IMR-90 (cell line): ENCODE results near the gene HOMER3. TPM values are rescaled to one million over a fixed set of nuclear protein-coding genes. Genes with fewer than 3 reads are reported as not detected.

Experiments used
- ATAC-seq: fragments of 200-7000 bp; cut with Tn5 transposase; 2 replicates; pipeline ENCODE4 v1.9.1; 2020; ENCODE audit warnings: low read depth, mild to moderate bottlenecking, moderate library complexity
- BruUV-seq: library from RNA; stranded (reverse); fragments of 400-500 nt; replicated peaks from 2 replicates; lab custom pipeline; 2021; lab: Mats Ljungman, UMichigan
- CTCF ChIA-PET: fragments of 300-600 bp; formaldehyde crosslinking; extraction: SDS; loops from one replicate; lab custom pipeline; 2021; ENCODE audit warnings: antibody characterized with exemption; lab: Yijun Ruan, JAX
- POLR2A ChIA-PET: fragments of 300-600 bp; sonication (Branson Sonifier 250); formaldehyde crosslinking; loops from one replicate; lab custom pipeline; 2022; ENCODE audit warnings: antibody characterized with exemption; ENCODE audit not compliant: unreplicated experiment; lab: Charles Lee
- DNase-seq: peaks from one replicate; pipeline ENCODE4 v3.0.0; 2013
- H2AFZ ChIP-seq: replicated peaks from 2 replicates; pipeline ENCODE3; 2013; ENCODE audit warnings: low read length, mild to moderate bottlenecking; ENCODE audit not compliant: poor library complexity
- H2AK5ac ChIP-seq: 2 replicates; pipeline ENCODE4 v1.6.1; 2013; ENCODE audit warnings: low read depth, low read length, inconsistent platforms
- H2AK9ac ChIP-seq: replicated peaks from 2 replicates; pipeline ENCODE3; 2013; ENCODE audit warnings: mild to moderate bottlenecking, low read depth, low read length, moderate library complexity; ENCODE audit not compliant: poor library complexity
- H2BK120ac ChIP-seq: 2 replicates; pipeline ENCODE4 v1.6.1; 2013; ENCODE audit warnings: low read depth, low read length, inconsistent platforms
- H2BK15ac ChIP-seq: 3 replicates; pipeline ENCODE4 v1.6.1; 2013; ENCODE audit warnings: low read depth, low read length, inconsistent platforms
- H2BK20ac ChIP-seq: 2 replicates; pipeline ENCODE4 v1.6.1; 2013; ENCODE audit warnings: low read depth, mild to moderate bottlenecking, inconsistent platforms, low read length, moderate library complexity
- H2BK5ac ChIP-seq: 2 replicates; pipeline ENCODE4 v1.6.1; 2013; ENCODE audit warnings: mild to moderate bottlenecking, low read depth, low read length, inconsistent platforms; ENCODE audit not compliant: poor library complexity, severe bottlenecking
- H3K14ac ChIP-seq: replicated peaks from 2 replicates; pipeline ENCODE4 v1.6.1; 2013; ENCODE audit warnings: low read depth, low read length, inconsistent platforms
- H3K18ac ChIP-seq: 2 replicates; pipeline ENCODE4 v1.6.1; 2013; ENCODE audit warnings: low read depth, low read length, control low read depth
- H3K23ac ChIP-seq: 2 replicates; pipeline ENCODE4 v1.6.1; 2013; ENCODE audit warnings: low read depth, low read length, inconsistent platforms
- H3K27ac ChIP-seq: 2 replicates; pipeline ENCODE4 v1.5.1; 2013; ENCODE audit warnings: mild to moderate bottlenecking, control low read depth, low read length; ENCODE audit not compliant: insufficient read depth
- H3K27me3 ChIP-seq: 2 replicates; pipeline ENCODE4 v1.6.1; 2013; ENCODE audit warnings: low read length; ENCODE audit not compliant: control insufficient read depth, insufficient read depth
- H3K36me3 ChIP-seq: 2 replicates; pipeline ENCODE4 v1.6.1; 2013; ENCODE audit warnings: low read length, mixed read lengths; ENCODE audit not compliant: control insufficient read depth, insufficient read depth
- H3K4ac ChIP-seq: 2 replicates; pipeline ENCODE4 v1.6.1; 2013; ENCODE audit warnings: low read depth, low read length, inconsistent platforms
- H3K4me1 ChIP-seq: 2 replicates; pipeline ENCODE4 v1.6.1; 2013; ENCODE audit warnings: low read length, mixed read lengths; ENCODE audit not compliant: control insufficient read depth, insufficient read depth
- H3K4me2 ChIP-seq: 2 replicates; pipeline ENCODE4 v1.6.1; 2013; ENCODE audit warnings: low read depth, mild to moderate bottlenecking, control low read depth, low read length, moderate library complexity
- H3K4me3 ChIP-seq: 2 replicates; pipeline ENCODE4 v1.5.1; 2013; ENCODE audit warnings: low read depth, mild to moderate bottlenecking, control low read depth, low read length, moderate library complexity; ENCODE audit not compliant: insufficient read depth
- H3K56ac ChIP-seq: 2 replicates; pipeline ENCODE4 v1.6.1; 2013; ENCODE audit warnings: low read length, inconsistent platforms; ENCODE audit not compliant: insufficient read depth; ENCODE audit errors: extremely low read depth
- H3K79me1 ChIP-seq, 2 experiments: 2 replicates each; pipeline ENCODE4 v1.6.1; 2013; ENCODE audit warnings: low read length in 2 of 2, inconsistent platforms in 1 of 2, low read depth in 1 of 2
- H3K9ac ChIP-seq: 2 replicates; pipeline ENCODE4 v1.6.1; 2013; ENCODE audit warnings: low read depth, low read length, control low read depth
- H3K9me1 ChIP-seq: 2 replicates; pipeline ENCODE4 v1.6.1; 2013; ENCODE audit warnings: low read length, inconsistent platforms; ENCODE audit not compliant: insufficient read depth
- H3K9me3 ChIP-seq: 2 replicates; pipeline ENCODE4 v1.6.1; 2013; ENCODE audit warnings: low read length; ENCODE audit not compliant: control insufficient read depth, insufficient read depth
- H4K20me1 ChIP-seq: 2 replicates; pipeline ENCODE4 v1.6.1; 2013; ENCODE audit warnings: low read length, inconsistent platforms; ENCODE audit not compliant: insufficient read depth
- H4K5ac ChIP-seq: 2 replicates; pipeline ENCODE4 v1.6.1; 2013; ENCODE audit warnings: mild to moderate bottlenecking, low read depth, low read length, control low read depth
- H4K8ac ChIP-seq, 2 experiments: 2 replicates each; pipeline ENCODE4 v1.6.1; 2013; ENCODE audit warnings: low read depth in 2 of 2, low read length in 2 of 2, control low read depth in 1 of 2, inconsistent platforms in 1 of 2
- H4K91ac ChIP-seq: 2 replicates; pipeline ENCODE4 v1.6.1; 2013; ENCODE audit warnings: low read depth, low read length, inconsistent platforms; ENCODE audit not compliant: insufficient read depth
- BHLHE40 ChIP-seq: fragments of 150-350 bp; IDR thresholded peaks from 2 replicates; pipeline ENCODE4 v1.6.1; 2016; ENCODE audit warnings: mild to moderate bottlenecking, low read depth, low read length
- CEBPB ChIP-seq: IDR thresholded peaks from 2 replicates; pipeline ENCODE4 v1.6.1; 2012; ENCODE audit warnings: low read depth, low read length, improper control_type of control experiment
- CTCF ChIP-seq: conservative IDR thresholded peaks from 2 replicates; pipeline ENCODE4 v1.5.1; 2012; ENCODE audit warnings: mild to moderate bottlenecking, low read depth, low read length, improper control_type of control experiment
- MXI1 ChIP-seq: IDR thresholded peaks from 2 replicates; pipeline ENCODE4 v1.6.1; 2012; ENCODE audit warnings: low read depth, mild to moderate bottlenecking, low read length, moderate library complexity, borderline replicate concordance
- NFE2L2 ChIP-seq: fragments of 150-350 bp; IDR thresholded peaks from 2 replicates; pipeline ENCODE4 v1.6.1; 2016; ENCODE audit warnings: low read depth, mild to moderate bottlenecking, low read length
- RAD21 ChIP-seq: IDR thresholded peaks from 2 replicates; pipeline ENCODE4 v1.6.1; 2012; ENCODE audit warnings: low read length, improper control_type of control experiment
- USF2 ChIP-seq: fragments of 150-350 bp; IDR thresholded peaks from 2 replicates; pipeline ENCODE4 v1.6.1; 2017; ENCODE audit warnings: mild to moderate bottlenecking, antibody characterized with exemption, low read length, low read depth
- WGBS, 2 experiments: methylation state at CpG; one replicate each; pipeline versions ENCODE4 v1.1.5 to v1.1.7; 2013; ENCODE audit warnings: missing lambda C conversion rate in 2 of 2; ENCODE audit not compliant: insufficient read length in 1 of 2; ENCODE audit errors: extremely low coverage in 2 of 2; 5-methylcytosine and 5-hydroxymethylcytosine counted together
- dilution Hi-C: fragments of 300-500 bp; cut with HindIII; formaldehyde crosslinking; loops from one replicate; pipeline ENCODE4 v1.14.3; 2018; ENCODE audit warnings: low sequenced_read_pairs; ENCODE audit not compliant: unreplicated experiment
- in situ Hi-C: fragments of 300-500 bp; cut with MboI; formaldehyde crosslinking; loops from 3 replicates; pipeline ENCODE4 v1.14.3; 2019; ENCODE audit warnings: low sequenced_read_pairs, inconsistent platforms, mixed read lengths
- intact Hi-C: fragments of 100-400 bp; cut with micrococcal nuclease; formaldehyde crosslinking; loops from 2 replicates; pipeline ENCODE4 v1.10.0; 2022
- polyA plus RNA-seq, 3 experiments: library from polyadenylated mRNA; depleted of rRNA; stranded (reverse); fragments of >200 nt; gene quantifications; 2 replicates each; pipeline ENCODE4 v1.2.3, GENCODE V29; 2012; ENCODE audit warnings: low replicate concordance in 1 of 3
- total RNA-seq: library from RNA; depleted of rRNA; stranded (reverse); fragments of >200 nt; gene quantifications from 2 replicates; pipeline ENCODE4 v1.2.3, GENCODE V29; 2012

HOMER3 gene
- total and polyA plus RNA-seq, 2 of the 4 experiments (the other 2 are of a cell fraction): 53.4 to 77.0 TPM

- Histone ChIP-seq H3K36me3 (peaks cover 47% of the 10 kb centered on the region), H2AK5ac (no peak overlapping the region), H3K56ac (no peak overlapping the region), H2BK5ac (no peak overlapping the region), H3K23ac (no peak overlapping the region), H2BK120ac (no peak overlapping the region), H3K14ac (no peak overlapping the region), H4K5ac (no peak overlapping the region), H3K79me1 (peaks cover 25 to 60% of the 10 kb centered on the region in 2 experiments), H4K8ac (no peak overlapping the region), H2BK15ac (no peak overlapping the region), H3K18ac (no peak overlapping the region), H4K20me1 (peaks cover 45% of the 10 kb centered on the region), H3K9me1 (no peaks in the 10 kb centered on the region; the same call in 1 of the 2 replicates), H3K4me3 (no peak overlapping the region), H2BK20ac (no peak overlapping the region), H2AK9ac (no peak overlapping the region), H3K4me1 (no peaks in the 10 kb centered on the region), H3K4ac (no peak overlapping the region), H4K91ac (no peak overlapping the region), H3K27ac (no peak overlapping the region), H2AFZ (no peak overlapping the region), H3K4me2 (no peak overlapping the region), H3K9me3 (no peaks in the 10 kb centered on the region), H3K9ac (no peak overlapping the region), H3K27me3 (no peaks in the 10 kb centered on the region)
- TF ChIP-seq CTCF (no peak), NFE2L2 (no peak), USF2 (no peak), CEBPB (no peak), BHLHE40 (no peak), MXI1 (no peak), RAD21 (no peak)
- DNase-seq: no peak
- no TSS peak for BruUV-seq
- no peak for ATAC-seq
- in situ Hi-C loops: no loop called here
- CTCF ChIA-PET: interaction anchor here (0.6 kb wide), 1 partner anchor 135 kb away, joined by 3 read pairs; no protein-coding TSS in a partner anchor
- dilution Hi-C loops: no loop called here
- POLR2A ChIA-PET: no interaction called here
- 95% methylated on average over 13 of the region's 14 CpGs; no CpG with 5 or more reads in 1 of the 2 experiments for WGBS, 2 experiments
- intact Hi-C loops: no loop called here
Measured at GRCh38 chr19:18912933-18913332, 28.1 kb downstream of the HOMER3 start.
